B cell (primary cell): ENCODE data around the gene RIMS3. TPM values are rescaled to one million over a fixed set of nuclear protein-coding genes. Genes with fewer than 3 reads are reported as not detected.
A peak's percentile ranks its signal among the peaks of the same experiment; 100 is the strongest.

Experiments used
- ATAC-seq: fragments of 200-7000 bp; cut with Tn5 transposase; one replicate; pipeline ENCODE4 v1.10.0; 2021; ENCODE audit warnings: low read depth, mild to moderate bottlenecking, moderate number of reproducible peaks, moderate library complexity
- CTCF ChIA-PET: fragments of 350-600 bp; sonication (Branson Sonifier 250); formaldehyde crosslinking; loops from one replicate; lab custom pipeline; 2021; ENCODE audit warnings: antibody characterized with exemption, inconsistent platforms; lab: Charles Lee
- POLR2A ChIA-PET: fragments of 350-600 bp; sonication (Branson Sonifier 250); formaldehyde crosslinking; loops from one replicate; lab custom pipeline; 2021; ENCODE audit warnings: antibody characterized with exemption; lab: Charles Lee
- DNase-seq: peaks from one replicate; pipeline ENCODE4 v3.0.0; 2013
- H2AFZ ChIP-seq: 2 replicates; pipeline ENCODE4 v1.6.1; 2012; ENCODE audit warnings: mild to moderate bottlenecking, low read depth, low read length; ENCODE audit not compliant: insufficient read depth, poor library complexity, severe bottlenecking
- H3K27ac ChIP-seq, 2 donors: 1 replicate in 1 of 2; 2 replicates in 1 of 2; pipeline ENCODE4 v1.5.1; 2012 to 2013; ENCODE audit warnings: low read length in 2 of 2, mild to moderate bottlenecking in 2 of 2, moderate library complexity in 1 of 2
- H3K27me3 ChIP-seq, 4 experiments: fragments of 200-600 bp in 1 of 4; sonication (generic) in 1 of 4; replicated peaks in 1 of 4; 1 replicate in 2 of 4; 2 replicates in 2 of 4; pipeline versions ENCODE4 v1.6.1 to v1.7.0; 2013 to 2016; ENCODE audit warnings: low read length in 3 of 4, mild to moderate bottlenecking in 2 of 4, mixed read lengths in 1 of 4, moderate library complexity in 1 of 4; ENCODE audit not compliant: insufficient read depth in 4 of 4, control insufficient read depth in 3 of 4; ENCODE audit errors: control extremely low read depth in 1 of 4
- H3K36me3 ChIP-seq, 2 experiments: replicated peaks in 1 of 2; 1 replicate in 1 of 2; 2 replicates in 1 of 2; pipeline versions ENCODE4 v1.6.1 to v1.7.1; 2013; ENCODE audit warnings: low read length in 1 of 2; ENCODE audit not compliant: insufficient read depth in 2 of 2, control insufficient read depth in 1 of 2; ENCODE audit errors: control extremely low read depth in 1 of 2, extremely low read depth in 1 of 2
- H3K4me1 ChIP-seq, 2 donors: fragments of 200-600 bp in 1 of 2; sonication (generic) in 1 of 2; 1 replicate in 1 of 2; 2 replicates in 1 of 2; pipeline versions ENCODE4 v1.5.1 to v1.6.1; 2013 to 2017; ENCODE audit warnings: low read length in 2 of 2; ENCODE audit not compliant: control insufficient read depth in 2 of 2, insufficient read depth in 2 of 2
- H3K4me2 ChIP-seq: replicated peaks from 2 replicates; pipeline ENCODE3; 2012; ENCODE audit warnings: mild to moderate bottlenecking, low read depth, low read length; ENCODE audit not compliant: poor library complexity, severe bottlenecking
- H3K4me3 ChIP-seq, 5 experiments: fragments of 200-600 bp in 1 of 5; sonication (generic) in 1 of 5; 1 replicate in 3 of 5; 2 replicates in 2 of 5; pipeline versions ENCODE4 v1.5.1 to v1.7.0; 2011 to 2016; ENCODE audit warnings: low read length in 4 of 5, mild to moderate bottlenecking in 4 of 5, low read depth in 2 of 5, control low read depth in 1 of 5, moderate library complexity in 1 of 5; ENCODE audit not compliant: insufficient read depth in 1 of 5; ENCODE audit errors: control extremely low read depth in 1 of 5, extremely low read depth in 1 of 5
- H3K79me2 ChIP-seq: fragments of 200-600 bp; sonication (generic); one replicate; pipeline ENCODE4 v1.6.0; 2016; ENCODE audit warnings: low read length; ENCODE audit not compliant: control insufficient read depth, insufficient read depth
- H3K9ac ChIP-seq: fragments of 200-600 bp; sonication (generic); 2 replicates; pipeline ENCODE4 v1.6.1; 2017; ENCODE audit warnings: mild to moderate bottlenecking, low read length, moderate library complexity
- H3K9me3 ChIP-seq, 3 donors: one replicate each; pipeline versions ENCODE4 v1.6.1 to v1.7.1; 2013; ENCODE audit warnings: low read length in 2 of 3; ENCODE audit not compliant: control insufficient read depth in 2 of 3, insufficient read depth in 1 of 3; ENCODE audit errors: control extremely low read depth in 1 of 3
- H4K20me1 ChIP-seq: 2 replicates; pipeline ENCODE4 v1.6.0; 2012; ENCODE audit warnings: mild to moderate bottlenecking, low read length; ENCODE audit not compliant: insufficient read depth, control insufficient read depth, poor library complexity, severe bottlenecking
- H3K27ac Mint-ChIP-seq: one replicate; pipeline ENCODE4 v1.8.0; 2021; ENCODE audit warnings: mixed read lengths
- H3K27me3 Mint-ChIP-seq: one replicate; pipeline ENCODE4 v1.8.0; 2021; ENCODE audit warnings: mixed read lengths
- H3K4me1 Mint-ChIP-seq: one replicate; pipeline ENCODE4 v1.8.0; 2021; ENCODE audit warnings: mixed read lengths
- H3K4me3 Mint-ChIP-seq: one replicate; pipeline ENCODE4 v1.8.0; 2021; ENCODE audit warnings: mixed read lengths
- H3K9me3 Mint-ChIP-seq: one replicate; pipeline ENCODE4 v1.8.0; 2022; ENCODE audit warnings: mixed read lengths; ENCODE audit not compliant: insufficient read depth
- CTCF ChIP-seq: fragments of 200-600 bp; IDR thresholded peaks from one replicate; pipeline ENCODE4 v1.8.0; 2022; ENCODE audit warnings: antibody characterized with exemption, mild to moderate bottlenecking
- EZH2 ChIP-seq: IDR thresholded peaks from 2 replicates; pipeline ENCODE4 v1.6.1; 2012; ENCODE audit warnings: borderline replicate concordance, low read depth, mild to moderate bottlenecking, moderate library complexity, low read length; ENCODE audit not compliant: insufficient read depth, poor library complexity, severe bottlenecking
- WGBS: methylation state at CpG from one replicate; pipeline ENCODE4 v1.1.5; 2013; ENCODE audit warnings: missing lambda C conversion rate; ENCODE audit not compliant: insufficient coverage; 5-methylcytosine and 5-hydroxymethylcytosine counted together
- intact Hi-C: fragments of 100-400 bp; cut with micrococcal nuclease; formaldehyde crosslinking; loops from one replicate; pipeline ENCODE4 v1.10.0; 2022
- polyA plus RNA-seq: library from polyadenylated mRNA; depleted of rRNA; stranded (reverse); fragments of >200 nt; gene quantifications from 2 replicates; pipeline ENCODE4 v1.2.3, GENCODE V29; 2012
- total RNA-seq, 2 donors: library from RNA; stranded (reverse); fragments of 120-200 nt in 1 of 2; gene quantifications; 1 replicate in 1 of 2; 2 replicates in 1 of 2; pipeline versions ENCODE4 v1.2.3 to v1.2.4, GENCODE V29; 2013 to 2022

Gene RIMS3
- total and polyA plus RNA-seq, 2 donors (not counting 1 experiment from before 2014, with no cell fraction given), result 1.1 to 5.4 TPM

DNA sequence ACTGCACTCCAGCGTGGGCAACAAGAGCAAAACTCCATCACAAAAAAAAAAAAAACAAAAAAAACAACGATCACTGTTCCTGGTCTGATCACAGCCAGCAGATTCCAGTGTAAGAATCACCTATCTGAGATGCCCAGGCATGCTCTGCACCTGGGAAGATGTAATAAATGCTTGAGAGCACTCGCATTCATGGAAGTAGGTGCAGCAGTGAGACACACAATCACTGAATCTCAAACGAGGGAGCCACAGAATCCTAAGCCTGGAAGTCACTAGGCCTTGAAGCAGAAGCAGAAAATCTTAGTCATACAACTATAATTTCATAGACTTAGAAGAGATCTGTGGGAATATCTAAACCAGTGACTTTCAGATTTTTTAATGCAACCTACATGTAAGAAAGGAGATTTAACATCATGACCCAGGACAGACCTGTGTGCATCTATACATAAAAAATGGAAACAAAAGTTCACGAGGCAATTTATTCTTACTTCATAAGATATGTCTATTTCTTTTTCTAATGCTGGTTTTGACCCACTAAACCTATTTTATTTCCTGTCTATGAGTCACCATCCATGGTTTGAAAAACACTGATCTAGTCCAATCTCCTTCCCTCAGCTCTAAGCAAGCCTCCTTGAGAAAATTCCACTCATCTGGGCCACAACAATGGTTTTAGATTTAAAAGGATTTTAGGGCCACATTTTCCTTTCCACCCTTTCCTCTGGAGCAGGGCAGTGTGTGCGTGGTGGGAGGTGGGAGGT is 30.4 kb downstream of the RIMS3 start:
- Histone ChIP-seq H3K4me2 (no peak overlapping the region), H3K36me3 (no peaks in the 10 kb centered on the region), H3K9me3 (peaks cover 0 to 9% (median 0%) of the 10 kb centered on the region in 3 donors), H3K27ac (no peak overlapping the region), H3K9ac (no peak overlapping the region), H3K79me2 (no peaks in the 10 kb centered on the region), H4K20me1 (no peaks in the 10 kb centered on the region), H3K4me1 (peaks cover 10 to 15% of the 10 kb centered on the region in 2 donors), H2AFZ (no peak overlapping the region), H3K4me3 (no peak overlapping the region), H3K27me3 (no peaks in the 10 kb centered on the region)
- Mint-ChIP-seq H3K9me3 (no peaks in the 10 kb centered on the region), H3K4me3 (no peak overlapping the region), H3K27me3 (no peaks in the 10 kb centered on the region), H3K27ac (no peak overlapping the region), H3K4me1 (peaks cover 14% of the 10 kb centered on the region)
- intact Hi-C loops, result no loop called here
- ATAC-seq (no peak), DNase-seq (no peak)
- TF ChIP-seq EZH2 (no peak), CTCF (no peak)
- POLR2A ChIA-PET, result no interaction called here
- CTCF ChIA-PET, result interaction anchor here (0.6 to 0.8 kb wide), 2 partner anchors 219 to 323 kb away, joined by 3 to 4 read pairs; no protein-coding TSS in a partner anchor
- 92% methylated on average over 2 of the region's 6 CpGs for WGBS

DNA sequence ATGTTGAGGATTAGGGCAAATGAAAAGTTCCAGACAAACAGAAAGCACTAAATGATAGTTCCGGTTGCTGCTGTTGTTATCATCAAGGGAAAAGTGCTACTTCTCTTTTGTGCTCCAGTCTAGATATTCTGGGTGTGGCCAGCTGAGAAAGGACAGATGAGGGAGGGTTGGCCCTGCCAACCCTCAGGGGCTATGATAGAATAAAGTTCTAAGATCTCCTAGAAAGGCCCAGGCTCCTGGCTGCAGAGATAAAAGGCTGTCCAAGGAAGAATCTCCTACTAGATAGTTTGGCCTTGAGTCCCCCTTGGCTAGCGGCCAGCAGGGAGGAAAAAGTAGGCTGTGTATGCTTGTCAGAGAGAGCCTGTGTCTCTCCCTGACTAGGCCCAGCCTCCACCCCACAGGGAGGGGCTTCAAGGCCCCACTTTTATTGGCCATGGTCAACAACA is 31.5 kb downstream of the RIMS3 start:
- DNase-seq, result no peak
- intact Hi-C loops, result no loop called here
- ATAC-seq, result peak; percentile 51
- ChIA-PET CTCF (interaction anchor here (1.5 to 1.6 kb wide), 2 partner anchors 89 to 141 kb away, joined by 4 to 5 read pairs; no protein-coding TSS in a partner anchor), POLR2A (no interaction called here)
- no peak overlapping the region for H3K9ac ChIP-seq
- H3K27me3 Mint-ChIP-seq, result no peaks in the 10 kb centered on the region
- H3K9me3 Mint-ChIP-seq, result no peaks in the 10 kb centered on the region
- H3K27ac ChIP-seq, result peak overlapping the region in 1 of 2 donors; percentile 32
- no peak overlapping the region for H3K4me3 ChIP-seq
- peak overlapping the region; percentile 29 for H2AFZ ChIP-seq
- peaks cover 0 to 9% (median 0%) of the 10 kb centered on the region in 3 donors for H3K9me3 ChIP-seq
- 20% methylated on average over 1 of the region's 2 CpGs for WGBS
- peaks cover 10 to 15% of the 10 kb centered on the region in 2 donors for H3K4me1 ChIP-seq
- TF ChIP-seq EZH2 (no peak), CTCF (no peak)
- H3K27me3 ChIP-seq, result no peaks in the 10 kb centered on the region
- peaks cover 14% of the 10 kb centered on the region for H3K4me1 Mint-ChIP-seq
- peak overlapping the region; percentile 18 for H3K4me2 ChIP-seq
- H3K79me2 ChIP-seq, result no peaks in the 10 kb centered on the region
- H3K36me3 ChIP-seq, result no peaks in the 10 kb centered on the region
- H3K27ac Mint-ChIP-seq, result peak overlapping the region; percentile 59
- H3K4me3 Mint-ChIP-seq, result peak overlapping the region; percentile 54
- no peaks in the 10 kb centered on the region for H4K20me1 ChIP-seq
